Measurements from ENCODE around the gene HVCN1. TPM values are rescaled to one million over a fixed set of nuclear protein-coding genes. Genes with fewer than 3 reads are reported as not detected.

The HVCN1 gene
- total RNA-seq, 1 experiment from 2014 or later: 3.4 TPM

- ChIA-PET CTCF (no interaction called here), POLR2A (ENCODE audit: unreplicated experiment) (no interaction called here)
- Histone ChIP-seq H3F3A (ENCODE audit: insufficient read depth, low read depth) (no peaks in the 10 kb centered on the region), H3K4me3 (no peak overlapping the region), H3K36me3 (ENCODE audit: low read depth) (no peaks in the 10 kb centered on the region), H3K27me3 (ENCODE audit: insufficient read depth, low read depth) (no peaks in the 10 kb centered on the region), H2AFZ (no peak overlapping the region), H3K9me2 (ENCODE audit: insufficient read depth) (no peaks in the 10 kb centered on the region), H3K27ac (no peak overlapping the region), H3K9me3 (ENCODE audit: insufficient read depth, low read depth) (no peaks in the 10 kb centered on the region), H4K20me1 (ENCODE audit: insufficient read depth) (no peaks in the 10 kb centered on the region), H3K4me1 (replicated peaks; ENCODE audit: insufficient read depth) (no peaks in the 10 kb centered on the region), H3K79me2 (ENCODE audit: low read depth) (no peaks in the 10 kb centered on the region), H3K4me2 (0 out of 2 replicates have a peak overlapping the region, but pooled peaks have one; percentile 16)
- peak; percentile 62 to 70 for DNase-seq
- BruUV-seq (replicated peaks): no TSS peak
- intact Hi-C loops (cut with micrococcal nuclease; ENCODE audit: unreplicated experiment): loop anchor here (5.0 kb wide), 2 partner anchors 86 to 246 kb away; partner anchors contain the start of genes ARPC3 and TCTN1
- TF ChIP-seq EZH2 (IDR thresholded peaks at IDR 0.05; ENCODE audit: low read depth): no peak
- TF ChIP-seq, protein P1, sequence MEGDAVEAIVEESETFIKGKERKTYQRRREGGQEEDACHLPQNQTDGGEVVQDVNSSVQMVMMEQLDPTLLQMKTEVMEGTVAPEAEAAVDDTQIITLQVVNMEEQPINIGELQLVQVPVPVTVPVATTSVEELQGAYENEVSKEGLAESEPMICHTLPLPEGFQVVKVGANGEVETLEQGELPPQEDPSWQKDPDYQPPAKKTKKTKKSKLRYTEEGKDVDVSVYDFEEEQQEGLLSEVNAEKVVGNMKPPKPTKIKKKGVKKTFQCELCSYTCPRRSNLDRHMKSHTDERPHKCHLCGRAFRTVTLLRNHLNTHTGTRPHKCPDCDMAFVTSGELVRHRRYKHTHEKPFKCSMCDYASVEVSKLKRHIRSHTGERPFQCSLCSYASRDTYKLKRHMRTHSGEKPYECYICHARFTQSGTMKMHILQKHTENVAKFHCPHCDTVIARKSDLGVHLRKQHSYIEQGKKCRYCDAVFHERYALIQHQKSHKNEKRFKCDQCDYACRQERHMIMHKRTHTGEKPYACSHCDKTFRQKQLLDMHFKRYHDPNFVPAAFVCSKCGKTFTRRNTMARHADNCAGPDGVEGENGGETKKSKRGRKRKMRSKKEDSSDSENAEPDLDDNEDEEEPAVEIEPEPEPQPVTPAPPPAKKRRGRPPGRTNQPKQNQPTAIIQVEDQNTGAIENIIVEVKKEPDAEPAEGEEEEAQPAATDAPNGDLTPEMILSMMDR (conservative IDR thresholded peaks at IDR 0.05): peak; percentile 66
Observed at GRCh38 chr12:110698171-110698902, 9.4 kb upstream of the HVCN1 start.

DNA sequence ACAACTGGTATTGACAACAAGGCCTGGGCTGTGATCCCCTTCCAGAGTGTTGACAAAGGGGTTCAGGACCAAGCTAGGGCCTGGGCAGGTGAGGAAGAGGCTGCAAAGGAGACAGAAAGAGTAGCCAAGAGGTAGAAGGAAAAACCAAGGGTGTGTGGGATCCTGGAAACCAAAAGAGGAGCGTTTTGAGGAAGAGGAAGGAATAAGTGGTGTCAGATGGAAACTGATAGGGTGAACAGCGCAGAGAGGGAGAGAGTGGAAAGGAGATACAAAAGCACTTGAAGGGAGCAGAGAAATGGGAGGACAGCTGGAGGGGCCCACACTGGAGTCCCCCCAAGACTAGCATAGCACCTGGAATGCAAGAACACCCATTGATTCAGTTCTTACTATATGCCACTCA lies 8.3 kb upstream of the HVCN1 start:
- H2AFZ ChIP-seq: no peak overlapping the region
- H3F3A ChIP-seq (ENCODE audit: insufficient read depth, low read depth): no peaks in the 10 kb centered on the region
- H3K4me3 ChIP-seq: no peak overlapping the region
- H3K36me3 ChIP-seq (ENCODE audit: low read depth): no peaks in the 10 kb centered on the region
- no peaks in the 10 kb centered on the region for H4K20me1 ChIP-seq (ENCODE audit: insufficient read depth)
- H3K27ac ChIP-seq: no peak overlapping the region
- CTCF ChIA-PET: no interaction called here
- H3K9me2 ChIP-seq (ENCODE audit: insufficient read depth): no peaks in the 10 kb centered on the region
- intact Hi-C loops (cut with micrococcal nuclease; ENCODE audit: unreplicated experiment): loop anchor here (5.0 kb wide), 2 partner anchors 85 to 245 kb away; partner anchors contain the start of genes ARPC3 and TCTN1
- no peaks in the 10 kb centered on the region for H3K79me2 ChIP-seq (ENCODE audit: low read depth)
- no peak for DNase-seq
- no TSS peak for BruUV-seq (replicated peaks)
- POLR2A ChIA-PET (ENCODE audit: unreplicated experiment): no interaction called here
- no peak overlapping the region for H3K4me2 ChIP-seq
- no peaks in the 10 kb centered on the region for H3K27me3 ChIP-seq (ENCODE audit: insufficient read depth, low read depth)
- H3K9me3 ChIP-seq (ENCODE audit: insufficient read depth, low read depth): no peaks in the 10 kb centered on the region
- TF ChIP-seq, protein P1 (conservative IDR thresholded peaks at IDR 0.05): no peak
- H3K4me1 ChIP-seq (replicated peaks; ENCODE audit: insufficient read depth): no peaks in the 10 kb centered on the region

DNA sequence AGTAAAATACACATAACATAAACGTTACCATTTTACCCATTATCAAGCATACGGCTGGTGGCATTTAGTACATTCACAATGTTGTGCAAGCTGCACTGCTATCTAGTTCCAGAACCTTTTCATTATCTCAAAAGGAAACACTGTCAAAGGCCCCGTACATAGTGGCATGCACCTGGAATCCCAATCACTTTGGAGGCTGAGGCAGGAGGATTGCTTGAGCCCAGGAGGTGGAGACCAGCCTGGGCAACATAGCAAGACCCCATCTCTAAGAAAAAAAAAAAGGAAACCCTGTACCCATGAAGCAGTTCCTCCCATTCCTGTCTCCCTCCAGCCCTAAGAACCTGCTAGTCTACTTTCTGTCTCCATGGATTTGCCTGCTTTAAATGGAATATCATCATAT lies 7.4 kb upstream of the HVCN1 start:
- Histone ChIP-seq H3K4me1 (replicated peaks; ENCODE audit: insufficient read depth) (no peaks in the 10 kb centered on the region), H4K20me1 (ENCODE audit: insufficient read depth) (no peaks in the 10 kb centered on the region), H3K27ac (no peak overlapping the region), H3K4me3 (no peak overlapping the region), H3K4me2 (no peak overlapping the region), H3K9me3 (ENCODE audit: insufficient read depth, low read depth) (no peaks in the 10 kb centered on the region), H3K36me3 (ENCODE audit: low read depth) (no peaks in the 10 kb centered on the region), H2AFZ (no peak overlapping the region), H3K27me3 (ENCODE audit: insufficient read depth, low read depth) (no peaks in the 10 kb centered on the region), H3K79me2 (ENCODE audit: low read depth) (no peaks in the 10 kb centered on the region), H3K9me2 (ENCODE audit: insufficient read depth) (no peaks in the 10 kb centered on the region), H3F3A (ENCODE audit: insufficient read depth, low read depth) (no peaks in the 10 kb centered on the region)
- DNase-seq: no peak
- BruUV-seq (replicated peaks): no TSS peak
- ChIA-PET POLR2A (ENCODE audit: unreplicated experiment) (no interaction called here), CTCF (no interaction called here)
- intact Hi-C loops (cut with micrococcal nuclease; ENCODE audit: unreplicated experiment): loop anchor here (5.0 kb wide), 2 partner anchors 84 to 244 kb away; partner anchors contain the start of genes ARPC3 and TCTN1
- TF ChIP-seq EZH2 (IDR thresholded peaks at IDR 0.05; ENCODE audit: low read depth): no peak
- TF ChIP-seq, protein P1 (conservative IDR thresholded peaks at IDR 0.05): no peak

Data from PC-9 (cell line).